Measurements from ENCODE around the gene DNAH7. TPM values are rescaled to one million over a fixed set of nuclear protein-coding genes. Genes with fewer than 3 reads are reported as not detected.

Gene DNAH7
- total and polyA plus RNA-seq, 2 experiments from 2014 or later: 0.35 to 1.1 TPM

GRCh38 chr2:195848119-195848899 lies 220.3 kb downstream of the DNAH7 start (continued):
- no peak for TF ChIP-seq CTCF (conservative IDR thresholded peaks at IDR 0.05; ENCODE audit: low read depth in 2 of 2)
- TF ChIP-seq STAT1 (IDR thresholded peaks at IDR 0.05; ENCODE audit: unreplicated experiment): no peak
- no peak for TF ChIP-seq ZNF331 (CRISPR knock-in tag; IDR thresholded peaks at IDR 0.05; ENCODE audit: low read depth)
- TF ChIP-seq EZH2 (IDR thresholded peaks at IDR 0.05; ENCODE audit: low read depth, unreplicated experiment): no peak
- no peak for TF ChIP-seq ETS1 (IDR thresholded peaks at IDR 0.05)
- no peak for TF ChIP-seq EZH2phosphoT487 (IDR thresholded peaks at IDR 0.05; ENCODE audit: unreplicated experiment)

GRCh38 chr2:195842932-195843331 lies 225.7 kb downstream of the DNAH7 start:
- Histone ChIP-seq H3K79me2 (replicated peaks; ENCODE audit: insufficient read depth) (no peaks in the 10 kb centered on the region), H2AFZ (no peak overlapping the region), H3K9me2 (ENCODE audit: insufficient read depth) (no peaks in the 10 kb centered on the region), H3K4me2 (no peak overlapping the region), H3K27ac (ENCODE audit: low read depth) (no peak overlapping the region), H4K20me1 (replicated peaks; ENCODE audit: insufficient read depth) (no peaks in the 10 kb centered on the region), H3K36me3 (ENCODE audit: insufficient read depth) (no peaks in the 10 kb centered on the region), H3K4me1 (ENCODE audit: insufficient read depth) (no peaks in the 10 kb centered on the region), H3K27me3 (ENCODE audit: insufficient read depth) (no peaks in the 10 kb centered on the region), H3F3A (replicated peaks; ENCODE audit: low read depth) (no peaks in the 10 kb centered on the region), H3K4me3 (no peak overlapping the region)
- H3K4me1 Mint-ChIP-seq: no peaks in the 10 kb centered on the region
- TF ChIP-seq ZNF462 (CRISPR knock-in tag; IDR thresholded peaks at IDR 0.05) (no peak), STAT1 (IDR thresholded peaks at IDR 0.05; ENCODE audit: unreplicated experiment) (no peak)
- H3K27me3 Mint-ChIP-seq (ENCODE audit: insufficient read depth, low read depth, poor library complexity): no peaks in the 10 kb centered on the region
- H3K9me3 Mint-ChIP-seq: no peaks in the 10 kb centered on the region
- no peak overlapping the region for H3K27ac Mint-ChIP-seq
- no peak for ATAC-seq
- no peak for DNase-seq (ENCODE audit: low spot score)
- no peaks in the 10 kb centered on the region for H3K36me3 Mint-ChIP-seq (ENCODE audit: low read depth)
- H3K4me3 Mint-ChIP-seq: no peak overlapping the region
